BLaER1 treated with 17β-estradiol and CSF1 and Interleukin-3, amounts not matched to agents 10 nM and 100 nM (cell line): ENCODE results near the gene MAD1L1.

Experiments
- H3K27ac ChIP-seq, 11 experiments: shearing (Covaris generic); formaldehyde crosslinking; 2 replicates each; pipeline ENCODE4 v1.8.1; 2022
- H3K27me3 ChIP-seq, 11 experiments: shearing (Covaris generic); formaldehyde crosslinking; 2 replicates each; pipeline ENCODE4 v1.8.1; 2022
- H3K36me3 ChIP-seq, 11 experiments: shearing (Covaris generic); formaldehyde crosslinking; 2 replicates each; pipeline ENCODE4 v1.8.1; 2022
- H3K4me1 ChIP-seq, 10 experiments: shearing (Covaris generic); formaldehyde crosslinking; 2 replicates each; pipeline ENCODE4 v1.8.1; 2022
- H3K4me2 ChIP-seq, 11 experiments: shearing (Covaris generic); formaldehyde crosslinking; 2 replicates each; pipeline ENCODE4 v1.8.1; 2022
- H3K4me3 ChIP-seq, 10 experiments: shearing (Covaris generic); formaldehyde crosslinking; 2 replicates each; pipeline ENCODE4 v1.8.1; 2022
- H3K9ac ChIP-seq, 11 experiments: shearing (Covaris generic); formaldehyde crosslinking; 2 replicates each; pipeline ENCODE4 v1.8.1; 2022
- H3K9me3 ChIP-seq, 11 experiments: shearing (Covaris generic); formaldehyde crosslinking; replicated peaks in 1 of 11; 2 replicates each; pipeline ENCODE4 v1.8.1; 2022
- H4K20me1 ChIP-seq, 11 experiments: shearing (Covaris generic); formaldehyde crosslinking; 2 replicates each; pipeline ENCODE4 v1.8.1; 2022
- Cebpa-rat ChIP-seq, 11 experiments: shearing (Covaris generic); IDR thresholded peaks; 2 replicates each; pipeline ENCODE4 v1.8.1; 2022

The MAD1L1 gene

GRCh38 chr7:2123360-2123759 is 109.4 kb downstream of the MAD1L1 start:
- H3K27ac ChIP-seq: peak overlapping the region in 4 of 11 experiments; percentile 1 to 75 (median 46); a peak in 4 of 22 replicates
- peaks cover 0 to 75% (median 0%) of the 10 kb centered on the region in 11 experiments; a peak in 9 of 22 replicates for H3K27me3 ChIP-seq
- peaks cover 45 to 100% (median 100%) of the 10 kb centered on the region in 10 experiments for H3K4me1 ChIP-seq
- H4K20me1 ChIP-seq: peaks cover 24 to 100% (median 97%) of the 10 kb centered on the region in 11 experiments; a peak in 21 of 22 replicates
- H3K36me3 ChIP-seq: peaks cover 0 to 26% (median 4%) of the 10 kb centered on the region in 11 experiments; a peak in 7 of 22 replicates
- peak overlapping the region in 4 of 11 experiments; percentile 55 to 68 (median 61); a peak in 6 of 22 replicates for H3K9ac ChIP-seq
- peak overlapping the region; percentile 83 to 99 (median 89) for H3K4me2 ChIP-seq
- peak overlapping the region in 4 of 10 experiments; percentile 6 to 27 (median 19); a peak in 4 of 20 replicates for H3K4me3 ChIP-seq
- TF ChIP-seq Cebpa-rat (IDR thresholded peaks at IDR 0.05): no peak
- peaks cover 0 to under 1% (median 0%) of the 10 kb centered on the region in 11 experiments; a peak in 2 of 22 replicates for H3K9me3 ChIP-seq

- Histone ChIP-seq H3K4me1 (peaks cover 45 to 100% (median 100%) of the 10 kb centered on the region in 10 experiments), H3K36me3 (peaks cover 0 to 33% (median 6%) of the 10 kb centered on the region in 11 experiments; a peak in 7 of 22 replicates), H3K4me2 (peak overlapping the region in 10 of 11 experiments; percentile 83 to 99 (median 90); a peak in 17 of 22 replicates), H4K20me1 (peaks cover 30 to 100% (median 97%) of the 10 kb centered on the region in 11 experiments; a peak in 21 of 22 replicates), H3K9ac (no peak overlapping the region), H3K27ac (no peak overlapping the region), H3K9me3 (peaks cover 0 to 8% (median 0%) of the 10 kb centered on the region in 11 experiments; a peak in 10 of 22 replicates), H3K27me3 (peaks cover 0 to 68% (median 0%) of the 10 kb centered on the region in 11 experiments; a peak in 9 of 22 replicates), H3K4me3 (no peak overlapping the region)
- no peak for TF ChIP-seq Cebpa-rat (IDR thresholded peaks at IDR 0.05)
Observed at GRCh38 chr7:2122651-2123050, 110.1 kb downstream of the MAD1L1 start.

GRCh38 chr7:2120841-2121830 is 111.6 kb downstream of the MAD1L1 start:
- H3K27ac ChIP-seq: no peak overlapping the region
- H3K9me3 ChIP-seq: peaks cover 0 to 17% (median 0%) of the 10 kb centered on the region in 11 experiments; a peak in 10 of 22 replicates
- peaks cover 56 to 100% (median 100%) of the 10 kb centered on the region in 10 experiments for H3K4me1 ChIP-seq
- H3K4me3 ChIP-seq: 0 out of 20 replicates have a peak overlapping the region, but pooled peaks of 1 of the 10 experiments have one; percentile 2
- H3K36me3 ChIP-seq: peaks cover 0 to 42% (median 6%) of the 10 kb centered on the region in 11 experiments; a peak in 7 of 22 replicates
- peaks cover 27 to 99% (median 94%) of the 10 kb centered on the region in 11 experiments; a peak in 21 of 22 replicates for H4K20me1 ChIP-seq
- peak overlapping the region in 3 of 11 experiments; percentile 13 to 45 (median 35); a peak in 6 of 22 replicates for H3K9ac ChIP-seq
- TF ChIP-seq Cebpa-rat (IDR thresholded peaks at IDR 0.05): no peak
- peaks cover 0 to 53% (median 0%) of the 10 kb centered on the region in 11 experiments; a peak in 9 of 22 replicates for H3K27me3 ChIP-seq
- H3K4me2 ChIP-seq: peak overlapping the region; percentile 79 to 99 (median 87)

- H3K4me3 ChIP-seq: 0 out of 20 replicates have a peak overlapping the region, but pooled peaks of 1 of the 10 experiments have one; percentile 2
- H4K20me1 ChIP-seq: peaks cover 23 to 99% (median 91%) of the 10 kb centered on the region in 11 experiments; a peak in 21 of 22 replicates
- TF ChIP-seq Cebpa-rat (IDR thresholded peaks at IDR 0.05): no peak
- H3K9ac ChIP-seq: peak overlapping the region in 2 of 11 experiments; percentile 13 to 45; a peak in 4 of 22 replicates
- no peak overlapping the region for H3K27ac ChIP-seq
- H3K27me3 ChIP-seq: peaks cover 0 to 44% (median 0%) of the 10 kb centered on the region in 11 experiments; a peak in 9 of 22 replicates
- H3K9me3 ChIP-seq: peaks cover 0 to 17% (median 0%) of the 10 kb centered on the region in 11 experiments; a peak in 10 of 22 replicates
- H3K4me1 ChIP-seq: peaks cover 60 to 100% (median 100%) of the 10 kb centered on the region in 10 experiments
- peaks cover 0 to 35% (median under 1%) of the 10 kb centered on the region in 11 experiments; a peak in 6 of 22 replicates for H3K36me3 ChIP-seq
- peak overlapping the region; percentile 79 to 99 (median 87) for H3K4me2 ChIP-seq
Observed at GRCh38 chr7:2120251-2120660, 112.5 kb downstream of the MAD1L1 start.

- peaks cover 13 to 50% (median 16%) of the 10 kb centered on the region in 11 experiments; a peak in 21 of 22 replicates for H3K36me3 ChIP-seq
- TF ChIP-seq Cebpa-rat (IDR thresholded peaks at IDR 0.05): no peak
- peaks cover 0 to 29% (median 0%) of the 10 kb centered on the region in 11 experiments; a peak in 9 of 22 replicates for H3K27me3 ChIP-seq
- H3K9ac ChIP-seq: 0 out of 22 replicates have a peak overlapping the region, but pooled peaks of 1 of the 11 experiments have one; percentile 1
- peaks cover 4 to 17% (median 12%) of the 10 kb centered on the region in 11 experiments; a peak in 19 of 22 replicates for H3K9me3 ChIP-seq
- H3K4me2 ChIP-seq: peak overlapping the region in 8 of 11 experiments; percentile 0 to 99 (median 94); a peak in 15 of 22 replicates
- H3K4me1 ChIP-seq: peaks cover 53 to 100% (median 100%) of the 10 kb centered on the region in 10 experiments
- H4K20me1 ChIP-seq: peaks cover 23 to 97% (median 80%) of the 10 kb centered on the region in 11 experiments; a peak in 21 of 22 replicates
- H3K4me3 ChIP-seq: no peak overlapping the region
- no peak overlapping the region for H3K27ac ChIP-seq
Observed at GRCh38 chr7:2118630-2119190, 114.0 kb downstream of the MAD1L1 start.

GRCh38 chr7:2118056-2118455 is 114.7 kb downstream of the MAD1L1 start:
- Histone ChIP-seq H3K9me3 (peaks cover 8 to 21% (median 15%) of the 10 kb centered on the region in 11 experiments; a peak in 19 of 22 replicates), H3K4me2 (peak overlapping the region in 8 of 11 experiments; percentile 85 to 99 (median 94); a peak in 17 of 22 replicates), H4K20me1 (peaks cover 23 to 93% (median 79%) of the 10 kb centered on the region in 11 experiments; a peak in 21 of 22 replicates), H3K27ac (0 out of 22 replicates have a peak overlapping the region, but pooled peaks of 1 of the 11 experiments have one; percentile 20), H3K4me1 (peaks cover 54 to 100% (median 100%) of the 10 kb centered on the region in 10 experiments), H3K27me3 (peaks cover 0 to 28% (median 0%) of the 10 kb centered on the region in 11 experiments; a peak in 9 of 22 replicates), H3K9ac (no peak overlapping the region), H3K36me3 (peaks cover 13 to 52% (median 20%) of the 10 kb centered on the region in 11 experiments; a peak in 21 of 22 replicates), H3K4me3 (no peak overlapping the region)
- no peak for TF ChIP-seq Cebpa-rat (IDR thresholded peaks at IDR 0.05)

GRCh38 chr7:2117646-2118045 is 115.1 kb downstream of the MAD1L1 start:
- peaks cover 57 to 100% (median 100%) of the 10 kb centered on the region in 10 experiments for H3K4me1 ChIP-seq
- H3K27me3 ChIP-seq: peaks cover 0 to 26% (median 0%) of the 10 kb centered on the region in 11 experiments; a peak in 9 of 22 replicates
- TF ChIP-seq Cebpa-rat (IDR thresholded peaks at IDR 0.05): no peak
- H3K9ac ChIP-seq: no peak overlapping the region
- peaks cover 13 to 52% (median 20%) of the 10 kb centered on the region in 11 experiments; a peak in 21 of 22 replicates for H3K36me3 ChIP-seq
- peaks cover 23 to 92% (median 77%) of the 10 kb centered on the region in 11 experiments; a peak in 21 of 22 replicates for H4K20me1 ChIP-seq
- H3K9me3 ChIP-seq: peaks cover 8 to 22% (median 15%) of the 10 kb centered on the region in 11 experiments; a peak in 19 of 22 replicates
- peak overlapping the region in 8 of 11 experiments; percentile 85 to 99 (median 94); a peak in 17 of 22 replicates for H3K4me2 ChIP-seq
- no peak overlapping the region for H3K4me3 ChIP-seq
- H3K27ac ChIP-seq: peak overlapping the region in 1 of 11 experiments; percentile 20; a peak in 1 of 22 replicates
